ENCODE measurements around the gene SPOCK2. TPM values are rescaled to one million over a fixed set of nuclear protein-coding genes. Genes with fewer than 3 reads are reported as not detected.
A peak's percentile ranks its signal among the peaks of the same experiment; 100 is the strongest.

SPOCK2 gene
- total RNA-seq, 1 donor, result 0.36 TPM

- Histone ChIP-seq H3K4me2 (ENCODE audit: insufficient read depth, low read length) (no peak overlapping the region), H3K4me3 (ENCODE audit: insufficient read depth, low read length) (no peak overlapping the region), H4K20me1 (ENCODE audit: insufficient read depth, low read length) (no peaks in the 10 kb centered on the region), H3K36me3 (ENCODE audit: insufficient read depth, low read length) (no peaks in the 10 kb centered on the region), H3K9me3 (ENCODE audit: low read depth, low read length) (no peaks in the 10 kb centered on the region), H3K4me1 (ENCODE audit: insufficient read depth, low read length) (no peaks in the 10 kb centered on the region), H3K79me2 (ENCODE audit: insufficient read depth, low read length) (no peaks in the 10 kb centered on the region), H3K27me3 (ENCODE audit: insufficient read depth, low read length) (peaks cover 19% of the 10 kb centered on the region), H3K27ac (ENCODE audit: low read depth, low read length) (no peak overlapping the region), H2AFZ (ENCODE audit: low read length) (no peak overlapping the region)
- no peak for TF ChIP-seq CTCF (IDR thresholded peaks at IDR 0.05; ENCODE audit: extremely low read depth, low read depth, low read length)
- peak; percentile 76 for DNase-seq (ENCODE audit: insufficient read length, low spot score, missing footprints)
These were observed 28.2 kb downstream of the SPOCK2 start for GRCh38 chr10:72059843-72060822.

GRCh38 chr10:72058989-72059842 lies 29.1 kb downstream of the SPOCK2 start:
- DNase-seq (ENCODE audit: insufficient read length, low spot score, missing footprints), result peak; percentile 79
- Histone ChIP-seq H3K4me2 (ENCODE audit: insufficient read depth, low read length) (no peak overlapping the region), H3K4me1 (ENCODE audit: insufficient read depth, low read length) (no peaks in the 10 kb centered on the region), H3K4me3 (ENCODE audit: insufficient read depth, low read length) (no peak overlapping the region), H3K9me3 (ENCODE audit: low read depth, low read length) (no peaks in the 10 kb centered on the region), H3K27me3 (ENCODE audit: insufficient read depth, low read length) (peaks cover 19% of the 10 kb centered on the region), H2AFZ (ENCODE audit: low read length) (no peak overlapping the region), H3K27ac (ENCODE audit: low read depth, low read length) (no peak overlapping the region), H3K36me3 (ENCODE audit: insufficient read depth, low read length) (no peaks in the 10 kb centered on the region), H3K79me2 (ENCODE audit: insufficient read depth, low read length) (no peaks in the 10 kb centered on the region), H4K20me1 (ENCODE audit: insufficient read depth, low read length) (no peaks in the 10 kb centered on the region)
- TF ChIP-seq CTCF (IDR thresholded peaks at IDR 0.05; ENCODE audit: extremely low read depth, low read depth, low read length), result no peak

- Histone ChIP-seq H4K20me1 (ENCODE audit: insufficient read depth, low read length) (no peaks in the 10 kb centered on the region), H3K9me3 (ENCODE audit: low read depth, low read length) (no peaks in the 10 kb centered on the region), H3K36me3 (ENCODE audit: insufficient read depth, low read length) (no peaks in the 10 kb centered on the region), H3K4me2 (ENCODE audit: insufficient read depth, low read length) (no peak overlapping the region), H3K4me1 (ENCODE audit: insufficient read depth, low read length) (no peaks in the 10 kb centered on the region), H2AFZ (ENCODE audit: low read length) (no peak overlapping the region), H3K79me2 (ENCODE audit: insufficient read depth, low read length) (no peaks in the 10 kb centered on the region), H3K27ac (ENCODE audit: low read depth, low read length) (no peak overlapping the region), H3K27me3 (ENCODE audit: insufficient read depth, low read length) (peaks cover 19% of the 10 kb centered on the region), H3K4me3 (ENCODE audit: insufficient read depth, low read length) (no peak overlapping the region)
- DNase-seq (ENCODE audit: insufficient read length, low spot score, missing footprints), result no peak
- TF ChIP-seq CTCF (IDR thresholded peaks at IDR 0.05; ENCODE audit: extremely low read depth, low read depth, low read length), result no peak
These were observed 29.9 kb downstream of the SPOCK2 start for GRCh38 chr10:72058347-72058898.

Measured in osteoblast (primary cell).